HepG2 (cell line): ENCODE data around the gene MSI2. TPM values are rescaled to one million over a fixed set of nuclear protein-coding genes. Genes with fewer than 3 reads are reported as not detected.

ENCODE experiments used
- HES4 ChIP-seq: sonication (generic); formaldehyde crosslinking; IDR thresholded peaks from 2 replicates; pipeline ENCODE4 v1.9.0; 2021; ENCODE audit warnings: mild to moderate bottlenecking, missing genetic modification reagents, borderline replicate concordance
- JDP2 ChIP-seq: sonication (generic); formaldehyde crosslinking; IDR thresholded peaks from 2 replicates; pipeline ENCODE4 v1.8.1; 2022; ENCODE audit warnings: missing genetic modification reagents, borderline replicate concordance
- KLF9 ChIP-seq: IDR thresholded peaks from 2 replicates; pipeline ENCODE4 v1.6.1; 2016; ENCODE audit warnings: low read depth
- KMT2B ChIP-seq: IDR thresholded peaks from 2 replicates; pipeline ENCODE4 v1.6.1; 2016; ENCODE audit warnings: missing genetic modification reagents, missing compliant biosample characterization
- RARA ChIP-seq: IDR thresholded peaks from 2 replicates; pipeline ENCODE4 v1.6.1; 2016; ENCODE audit warnings: missing genetic modification reagents, missing compliant biosample characterization
- RORA ChIP-seq: sonication (generic); formaldehyde crosslinking; IDR thresholded peaks from 2 replicates; pipeline ENCODE4 v1.5.0; 2020; ENCODE audit warnings: mild to moderate bottlenecking, missing genetic modification reagents, moderate library complexity
- SIN3A ChIP-seq: IDR thresholded peaks from 2 replicates; pipeline ENCODE4 v1.6.1; 2011; ENCODE audit warnings: low read depth, mild to moderate bottlenecking, control low read depth, low read length, borderline replicate concordance
- SPEN ChIP-seq: sonication (generic); formaldehyde crosslinking; IDR thresholded peaks from 2 replicates; pipeline ENCODE4 v1.5.1; 2020; ENCODE audit warnings: low read depth, mild to moderate bottlenecking, missing genetic modification reagents
- TBX3 ChIP-seq: fragments of 450-650 bp; IDR thresholded peaks from 2 replicates; pipeline ENCODE4 v1.6.1; 2017; ENCODE audit warnings: antibody characterized with exemption, mild to moderate bottlenecking, inconsistent platforms, borderline replicate concordance
- ZNF180 ChIP-seq: sonication (generic); formaldehyde crosslinking; IDR thresholded peaks from 2 replicates; pipeline ENCODE4 v1.4.0; 2020; ENCODE audit warnings: low read depth, missing genetic modification reagents, borderline replicate concordance
- ZNF326 ChIP-seq: sonication (generic); formaldehyde crosslinking; IDR thresholded peaks from 2 replicates; pipeline ENCODE4 v1.4.0; 2020; ENCODE audit warnings: missing genetic modification reagents, borderline replicate concordance
- ZNF44 ChIP-seq: sonication (generic); formaldehyde crosslinking; IDR thresholded peaks from 2 replicates; pipeline ENCODE4 v1.5.1; 2020; ENCODE audit warnings: mild to moderate bottlenecking, missing genetic modification reagents
- ZNF607 ChIP-seq: sonication (generic); formaldehyde crosslinking; IDR thresholded peaks from 2 replicates; pipeline ENCODE4 v1.5.1; 2020; ENCODE audit warnings: missing genetic modification reagents, mild to moderate bottlenecking, borderline replicate concordance
- ZNF841 ChIP-seq: sonication (generic); formaldehyde crosslinking; IDR thresholded peaks from 2 replicates; pipeline ENCODE4 v1.8.1; 2023; ENCODE audit warnings: missing genetic modification reagents, borderline replicate concordance
- polyA plus RNA-seq, 8 experiments: library from polyadenylated mRNA; depleted of rRNA in 3 of 8; stranded (reverse) in 7 of 8; unstranded in 1 of 8; fragments of >200 nt; fragmentation: Illumina TruSeq in 4 of 8; extraction: Trizol in 4 of 8; gene quantifications; 2 replicates each; pipeline versions ENCODE4 v1.2.1 to v1.2.3, GENCODE V29; 2011 to 2016; ENCODE audit warnings: low read depth in 4 of 8, missing spikeins in 1 of 8, mixed read lengths in 1 of 8; ENCODE audit not compliant: insufficient read depth in 1 of 8
- total RNA-seq, 5 experiments: library from RNA; depleted of rRNA; stranded (reverse); fragments of >200 nt; fragmentation: Illumina TruSeq; extraction: Trizol; gene quantifications; 2 replicates each; pipeline ENCODE4 v1.2.3, GENCODE V29; 2016; ENCODE audit warnings: low read depth in 1 of 5
- TF ChIP-seq, protein P1 (sequence below): IDR thresholded peaks from 2 replicates; pipeline ENCODE4 v1.4.0; 2020; ENCODE audit warnings: mild to moderate bottlenecking, missing genetic modification reagents
- TF ChIP-seq, protein P2 (sequence below): IDR thresholded peaks from 2 replicates; pipeline ENCODE4 v1.6.1; 2016; ENCODE audit warnings: low read depth, borderline replicate concordance
- TF ChIP-seq, protein P3 (sequence below): sonication (generic); formaldehyde crosslinking; IDR thresholded peaks from 2 replicates; pipeline ENCODE4 v1.5.1; 2020; ENCODE audit warnings: missing genetic modification reagents, mild to moderate bottlenecking, borderline replicate concordance
- TF ChIP-seq, protein P4 (sequence below): sonication (generic); formaldehyde crosslinking; IDR thresholded peaks from 2 replicates; pipeline ENCODE4 v1.4.0; 2020; ENCODE audit warnings: missing genetic modification reagents
- TF ChIP-seq, protein P5 (sequence below): sonication (generic); formaldehyde crosslinking; IDR thresholded peaks from 2 replicates; pipeline ENCODE4 v1.4.0; 2020; ENCODE audit warnings: mild to moderate bottlenecking, low read depth, missing genetic modification reagents
- TF ChIP-seq, protein P6 (sequence below): sonication (generic); formaldehyde crosslinking; IDR thresholded peaks from 2 replicates; pipeline ENCODE4 v1.4.0; 2020; ENCODE audit warnings: missing genetic modification reagents

MSI2 gene
- total and polyA plus RNA-seq, 2 of the 13 experiments (the other 11 are each of a cell fraction or from before 2014, with no cell fraction given), result 77.5 to 78.4 TPM

DNA sequence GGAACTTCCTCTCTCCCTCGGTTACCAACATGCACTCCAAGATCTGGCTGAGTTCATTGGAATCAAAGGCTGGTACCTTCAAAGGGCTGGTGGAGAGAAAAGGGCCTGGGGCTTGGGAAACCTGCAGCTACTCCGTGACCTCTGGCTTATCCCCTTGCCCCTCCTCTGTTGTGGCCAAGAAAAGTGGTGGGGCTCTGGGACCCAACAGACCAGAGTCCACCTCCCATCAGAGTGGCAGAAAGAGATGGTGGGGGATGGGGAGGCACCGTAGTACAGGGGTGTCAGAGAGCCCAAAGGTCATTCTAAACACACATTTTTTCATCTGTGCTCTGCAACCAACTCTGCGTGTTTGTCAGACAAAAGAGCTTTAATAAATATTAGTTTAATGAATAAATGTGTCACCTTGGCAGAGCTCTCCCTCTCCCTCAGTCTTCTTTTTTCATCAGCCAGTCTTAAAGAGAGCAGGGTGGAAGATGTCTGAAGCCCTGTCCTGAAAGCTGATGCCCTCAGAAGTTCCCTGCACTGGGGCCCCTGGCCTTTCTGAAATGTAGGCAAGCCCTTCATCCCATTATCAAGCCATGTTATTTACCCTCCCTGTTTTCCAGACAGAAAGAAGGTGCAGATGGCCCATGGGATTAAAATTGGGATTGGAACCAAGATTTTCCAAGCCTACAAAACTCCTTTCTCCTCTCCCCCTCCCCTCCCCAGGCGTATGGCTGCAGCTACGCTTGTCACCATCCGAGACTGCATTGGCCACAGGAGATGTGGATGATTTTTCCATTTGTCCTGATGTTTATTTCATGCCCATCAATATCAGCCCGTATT lies 261.5 kb downstream of the MSI2 start (continued):
- TF ChIP-seq, protein P1, sequence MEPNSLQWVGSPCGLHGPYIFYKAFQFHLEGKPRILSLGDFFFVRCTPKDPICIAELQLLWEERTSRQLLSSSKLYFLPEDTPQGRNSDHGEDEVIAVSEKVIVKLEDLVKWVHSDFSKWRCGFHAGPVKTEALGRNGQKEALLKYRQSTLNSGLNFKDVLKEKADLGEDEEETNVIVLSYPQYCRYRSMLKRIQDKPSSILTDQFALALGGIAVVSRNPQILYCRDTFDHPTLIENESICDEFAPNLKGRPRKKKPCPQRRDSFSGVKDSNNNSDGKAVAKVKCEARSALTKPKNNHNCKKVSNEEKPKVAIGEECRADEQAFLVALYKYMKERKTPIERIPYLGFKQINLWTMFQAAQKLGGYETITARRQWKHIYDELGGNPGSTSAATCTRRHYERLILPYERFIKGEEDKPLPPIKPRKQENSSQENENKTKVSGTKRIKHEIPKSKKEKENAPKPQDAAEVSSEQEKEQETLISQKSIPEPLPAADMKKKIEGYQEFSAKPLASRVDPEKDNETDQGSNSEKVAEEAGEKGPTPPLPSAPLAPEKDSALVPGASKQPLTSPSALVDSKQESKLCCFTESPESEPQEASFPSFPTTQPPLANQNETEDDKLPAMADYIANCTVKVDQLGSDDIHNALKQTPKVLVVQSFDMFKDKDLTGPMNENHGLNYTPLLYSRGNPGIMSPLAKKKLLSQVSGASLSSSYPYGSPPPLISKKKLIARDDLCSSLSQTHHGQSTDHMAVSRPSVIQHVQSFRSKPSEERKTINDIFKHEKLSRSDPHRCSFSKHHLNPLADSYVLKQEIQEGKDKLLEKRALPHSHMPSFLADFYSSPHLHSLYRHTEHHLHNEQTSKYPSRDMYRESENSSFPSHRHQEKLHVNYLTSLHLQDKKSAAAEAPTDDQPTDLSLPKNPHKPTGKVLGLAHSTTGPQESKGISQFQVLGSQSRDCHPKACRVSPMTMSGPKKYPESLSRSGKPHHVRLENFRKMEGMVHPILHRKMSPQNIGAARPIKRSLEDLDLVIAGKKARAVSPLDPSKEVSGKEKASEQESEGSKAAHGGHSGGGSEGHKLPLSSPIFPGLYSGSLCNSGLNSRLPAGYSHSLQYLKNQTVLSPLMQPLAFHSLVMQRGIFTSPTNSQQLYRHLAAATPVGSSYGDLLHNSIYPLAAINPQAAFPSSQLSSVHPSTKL (CRISPR knock-in tag), result peak; percentile 99
- TF ChIP-seq KMT2B (CRISPR knock-in tag), result peak; percentile 37; the same call in 1 of the 2 replicates
- TF ChIP-seq RORA, result no peak
- TF ChIP-seq, protein P2, sequence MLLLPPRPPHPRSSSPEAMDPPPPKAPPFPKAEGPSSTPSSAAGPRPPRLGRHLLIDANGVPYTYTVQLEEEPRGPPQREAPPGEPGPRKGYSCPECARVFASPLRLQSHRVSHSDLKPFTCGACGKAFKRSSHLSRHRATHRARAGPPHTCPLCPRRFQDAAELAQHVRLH (CRISPR knock-in tag), result peak; percentile 68; the same call in 1 of the 2 replicates
- no peak for TF ChIP-seq ZNF326
- TF ChIP-seq ZNF180 (CRISPR knock-in tag), result no peak
- TF ChIP-seq, protein P3, sequence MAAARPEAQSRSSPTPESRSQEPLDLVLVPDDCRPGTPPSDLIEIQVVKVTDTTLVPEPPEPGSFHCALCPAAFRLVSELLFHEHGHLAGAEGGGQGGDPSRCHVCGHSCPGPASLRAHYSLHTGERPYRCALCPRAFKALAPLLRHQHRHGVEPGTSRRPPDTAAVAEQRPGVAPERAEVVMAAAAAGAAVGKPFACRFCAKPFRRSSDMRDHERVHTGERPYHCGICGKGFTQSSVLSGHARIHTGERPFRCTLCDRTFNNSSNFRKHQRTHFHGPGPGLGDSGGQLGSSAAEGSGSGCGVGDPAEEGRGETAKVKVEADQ (CRISPR knock-in tag), result no peak
- TF ChIP-seq TBX3, result peak; percentile 99
- no peak; the same call in 1 of the 2 replicates for TF ChIP-seq SIN3A
- TF ChIP-seq ZNF44 (CRISPR knock-in tag), result no peak
- peak; percentile 23; the same call in 1 of the 2 replicates for TF ChIP-seq ZNF607 (CRISPR knock-in tag)
- TF ChIP-seq RARA (CRISPR knock-in tag), result peak; percentile 98
- TF ChIP-seq SPEN, result peak; percentile 77
- TF ChIP-seq HES4, result no peak; the same call in 1 of the 2 replicates
- TF ChIP-seq, protein P4, sequence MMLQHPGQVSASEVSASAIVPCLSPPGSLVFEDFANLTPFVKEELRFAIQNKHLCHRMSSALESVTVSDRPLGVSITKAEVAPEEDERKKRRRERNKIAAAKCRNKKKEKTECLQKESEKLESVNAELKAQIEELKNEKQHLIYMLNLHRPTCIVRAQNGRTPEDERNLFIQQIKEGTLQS (CRISPR knock-in tag), result peak; percentile 65
- TF ChIP-seq ZNF841, result no peak
- no peak for TF ChIP-seq KLF9
- TF ChIP-seq, protein P5, sequence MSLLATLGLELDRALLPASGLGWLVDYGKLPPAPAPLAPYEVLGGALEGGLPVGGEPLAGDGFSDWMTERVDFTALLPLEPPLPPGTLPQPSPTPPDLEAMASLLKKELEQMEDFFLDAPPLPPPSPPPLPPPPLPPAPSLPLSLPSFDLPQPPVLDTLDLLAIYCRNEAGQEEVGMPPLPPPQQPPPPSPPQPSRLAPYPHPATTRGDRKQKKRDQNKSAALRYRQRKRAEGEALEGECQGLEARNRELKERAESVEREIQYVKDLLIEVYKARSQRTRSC (CRISPR knock-in tag), result peak; percentile 25; the same call in 1 of the 2 replicates
- TF ChIP-seq, protein P6, sequence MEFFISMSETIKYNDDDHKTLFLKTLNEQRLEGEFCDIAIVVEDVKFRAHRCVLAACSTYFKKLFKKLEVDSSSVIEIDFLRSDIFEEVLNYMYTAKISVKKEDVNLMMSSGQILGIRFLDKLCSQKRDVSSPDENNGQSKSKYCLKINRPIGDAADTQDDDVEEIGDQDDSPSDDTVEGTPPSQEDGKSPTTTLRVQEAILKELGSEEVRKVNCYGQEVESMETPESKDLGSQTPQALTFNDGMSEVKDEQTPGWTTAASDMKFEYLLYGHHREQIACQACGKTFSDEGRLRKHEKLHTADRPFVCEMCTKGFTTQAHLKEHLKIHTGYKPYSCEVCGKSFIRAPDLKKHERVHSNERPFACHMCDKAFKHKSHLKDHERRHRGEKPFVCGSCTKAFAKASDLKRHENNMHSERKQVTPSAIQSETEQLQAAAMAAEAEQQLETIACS (CRISPR knock-in tag), result no peak
- TF ChIP-seq JDP2, result no peak
